ENCODE results near the gene SEC16B. TPM values are rescaled to one million over a fixed set of nuclear protein-coding genes. Genes with fewer than 3 reads are reported as not detected.

SEC16B gene
- total and polyA plus RNA-seq, 9 of the 15 experiments (the other 6 are each of a cell fraction or from before 2014, with no cell fraction given) = not detected

- no peak for TF ChIP-seq MGA (IDR thresholded peaks at IDR 0.05)
- TF ChIP-seq CREB5 (CRISPR knock-in tag; IDR thresholded peaks at IDR 0.05) = no peak
- no peak for TF ChIP-seq FUS (optimal IDR thresholded peaks at IDR 0.05; ENCODE audit: low read depth, low read length)
- TF ChIP-seq ZNF76 (CRISPR knock-in tag; IDR thresholded peaks at IDR 0.05; ENCODE audit: borderline replicate concordance) = no peak
These were observed 7.3 kb upstream of the SEC16B start (continued) for GRCh38 chr1:177977141-177977540.

Measured in K562 (cell line).